Endothelial cell of umbilical vein (primary cell): ENCODE data around the gene VPS26C. TPM values are rescaled to one million over a fixed set of nuclear protein-coding genes. Genes with fewer than 3 reads are reported as not detected.

Experiments
- BruUV-seq: library from RNA; stranded (reverse); fragments of 400-500 nt; replicated peaks from 2 replicates; lab custom pipeline; 2021; lab: Mats Ljungman, UMichigan
- CTCF ChIA-PET: fragments of 300-600, 350-600 bp; sonication (Branson Sonifier 250); formaldehyde crosslinking; loops from one replicate; lab custom pipeline; 2021; ENCODE audit warnings: antibody characterized with exemption, inconsistent platforms; lab: Charles Lee
- POLR2A ChIA-PET: fragments of 300-600, 350-600 bp; sonication (Branson Sonifier 250); formaldehyde crosslinking; loops from one replicate; lab custom pipeline; 2021; ENCODE audit warnings: antibody characterized with exemption, inconsistent platforms; lab: Charles Lee
- DNase-seq: peaks from one replicate; pipeline ENCODE4 v3.0.0-alpha.2; 2011; ENCODE audit warnings: low read depth, low spot score
- FAIRE-seq: peaks from 2 replicates; lab custom pipeline; 2011; peaks lifted over from hg19 to GRCh38; lab: Jason Lieb, UNC
- H2AFZ ChIP-seq: 2 replicates; pipeline ENCODE4 v1.6.0; 2012; ENCODE audit warnings: low read depth, low read length, control low read depth, inconsistent platforms
- H3K27ac ChIP-seq: 2 replicates; pipeline ENCODE4 v1.5.1; 2011; ENCODE audit warnings: low read depth, mild to moderate bottlenecking, control low read depth, low read length, moderate library complexity; ENCODE audit not compliant: insufficient read depth
- H3K27me3 ChIP-seq, 2 experiments: 2 replicates each; pipeline versions ENCODE4 v1.6.0 to v1.6.1; 2011; ENCODE audit warnings: low read length in 2 of 2, mixed read lengths in 1 of 2; ENCODE audit not compliant: control insufficient read depth in 2 of 2, insufficient read depth in 2 of 2
- H3K36me3 ChIP-seq, 2 experiments: 2 replicates in 1 of 2; 3 replicates in 1 of 2; pipeline ENCODE4 v1.5.1; 2011; ENCODE audit warnings: low read length in 2 of 2, mild to moderate bottlenecking in 1 of 2, moderate library complexity in 1 of 2; ENCODE audit not compliant: control insufficient read depth in 2 of 2, insufficient read depth in 2 of 2; ENCODE audit errors: extremely low read depth in 1 of 2
- H3K4me1 ChIP-seq: 3 replicates; pipeline ENCODE4 v1.5.1; 2011; ENCODE audit warnings: mild to moderate bottlenecking, low read length; ENCODE audit not compliant: control insufficient read depth, insufficient read depth; ENCODE audit errors: extremely low read depth
- H3K4me2 ChIP-seq: 2 replicates; pipeline ENCODE4 v1.6.1; 2011; ENCODE audit warnings: low read length, control low read depth, mixed read lengths; ENCODE audit not compliant: insufficient read depth
- H3K4me3 ChIP-seq, 3 experiments: fragments of 200-600 bp in 1 of 3; sonication (generic), shearing (Covaris generic) in 1 of 3; replicated peaks in 1 of 3; 2 replicates each; pipeline ENCODE4 v1.5.1; 2011 to 2016; ENCODE audit warnings: control low read depth in 3 of 3, low read length in 3 of 3, mild to moderate bottlenecking in 2 of 3, inconsistent platforms in 1 of 3, low read depth in 1 of 3, moderate library complexity in 1 of 3; ENCODE audit not compliant: insufficient read depth in 1 of 3
- H3K79me2 ChIP-seq: 2 replicates; pipeline ENCODE4 v1.6.0; 2012; ENCODE audit warnings: low read length, inconsistent platforms; ENCODE audit not compliant: control insufficient read depth, insufficient read depth
- H3K9ac ChIP-seq: replicated peaks from 2 replicates; pipeline ENCODE3; 2011; ENCODE audit warnings: low read length, control low read depth; ENCODE audit not compliant: insufficient read depth; ENCODE audit errors: extremely low read depth
- H3K9me1 ChIP-seq: replicated peaks from 3 replicates; pipeline ENCODE4 v1.6.0; 2011; ENCODE audit warnings: mild to moderate bottlenecking, low read length; ENCODE audit not compliant: control insufficient read depth, insufficient read depth; ENCODE audit errors: extremely low read depth
- H3K9me3 ChIP-seq: replicated peaks from 2 replicates; pipeline ENCODE4 v1.5.1; 2012; ENCODE audit warnings: low read length, inconsistent platforms; ENCODE audit not compliant: control insufficient read depth, insufficient read depth
- H4K20me1 ChIP-seq: replicated peaks from 2 replicates; pipeline ENCODE3; 2011; ENCODE audit warnings: mild to moderate bottlenecking, low read length; ENCODE audit not compliant: control insufficient read depth, insufficient read depth; ENCODE audit errors: extremely low read depth
- CTCF ChIP-seq, 2 donors: IDR thresholded peaks; 1 replicate in 1 of 2; 2 replicates in 1 of 2; pipeline ENCODE4 v1.5.1; 2011; ENCODE audit warnings: low read length in 2 of 2, mild to moderate bottlenecking in 2 of 2, moderate library complexity in 2 of 2, control low read depth in 1 of 2, inconsistent platforms in 1 of 2, low read depth in 1 of 2; ENCODE audit not compliant: insufficient read depth in 1 of 2; ENCODE audit errors: extremely low read depth in 1 of 2
- EZH2 ChIP-seq: IDR thresholded peaks from 2 replicates; pipeline ENCODE4 v1.6.1; 2012; ENCODE audit warnings: borderline replicate concordance, low read depth, mild to moderate bottlenecking, moderate library complexity, low read length, inconsistent platforms; ENCODE audit not compliant: severe bottlenecking
- FOS ChIP-seq: IDR thresholded peaks from 2 replicates; pipeline ENCODE4 v1.6.1; 2011; ENCODE audit warnings: mild to moderate bottlenecking, low read length, moderate library complexity, borderline replicate concordance; ENCODE audit not compliant: insufficient read depth
- GATA2 ChIP-seq: IDR thresholded peaks from 2 replicates; pipeline ENCODE4 v1.7.0; 2011; ENCODE audit warnings: low read depth, mild to moderate bottlenecking, moderate library complexity, mixed read lengths, low read length; ENCODE audit not compliant: insufficient read length, insufficient read depth
- JUN ChIP-seq: IDR thresholded peaks from 2 replicates; pipeline ENCODE4 v1.6.1; 2011; ENCODE audit warnings: borderline replicate concordance, low read depth; ENCODE audit not compliant: insufficient read length, insufficient read depth
- MAX ChIP-seq: IDR thresholded peaks from 2 replicates; pipeline ENCODE4 v1.6.1; 2011; ENCODE audit not compliant: insufficient read depth, insufficient read length
- MYC ChIP-seq: IDR thresholded peaks from one replicate; pipeline ENCODE4 v1.6.1; 2011; ENCODE audit warnings: mild to moderate bottlenecking, low read depth, low read length
- POLR2A ChIP-seq: IDR thresholded peaks from 2 replicates; pipeline ENCODE4 v1.6.1; 2012; ENCODE audit warnings: low read depth, mild to moderate bottlenecking, control low read depth, low read length
- POLR2AphosphoS5 ChIP-seq: IDR thresholded peaks from 2 replicates; pipeline ENCODE4 v1.6.1; 2012; ENCODE audit warnings: low read depth, mild to moderate bottlenecking, control low read depth, low read length, moderate library complexity; ENCODE audit not compliant: insufficient read depth
- dilution Hi-C: fragments of 300-500 bp; cut with MboI; formaldehyde crosslinking; loops from one replicate; pipeline ENCODE4 v1.15.0; 2019; ENCODE audit warnings: low sequenced_read_pairs; ENCODE audit not compliant: extremely low pct_ligation_motif_present
- intact Hi-C: fragments of 100-400 bp; cut with micrococcal nuclease; formaldehyde crosslinking; loops from one replicate; pipeline ENCODE4 v1.10.0; 2022
- polyA plus RNA-seq, 4 experiments: library from polyadenylated mRNA; depleted of rRNA in 3 of 4; stranded (reverse) in 3 of 4; unstranded in 1 of 4; fragments of >200 nt; gene quantifications; 2 replicates each; pipeline versions ENCODE4 v1.2.1 to v1.2.3, GENCODE V29; 2011 to 2012; ENCODE audit warnings: missing spikeins in 1 of 4
- total RNA-seq: library from RNA; stranded (reverse); gene quantifications from 2 replicates; pipeline ENCODE4 v1.2.3, GENCODE V29; 2021

VPS26C gene
- total and polyA plus RNA-seq, 2 donors (not counting 3 experiments of a cell fraction or from before 2014, with no cell fraction given): 35.2 to 53.7 TPM

- Histone ChIP-seq H4K20me1 (peaks cover 2% of the 10 kb centered on the region), H3K4me1 (peaks cover 12% of the 10 kb centered on the region), H3K27ac (no peak overlapping the region), H3K36me3 (peaks cover 0 to 2% of the 10 kb centered on the region in 2 experiments), H3K79me2 (peaks cover 57% of the 10 kb centered on the region), H2AFZ (no peak overlapping the region), H3K4me2 (peak overlapping the region; percentile 13), H3K4me3 (no peak overlapping the region), H3K27me3 (no peaks in the 10 kb centered on the region), H3K9ac (no peak overlapping the region), H3K9me1 (no peaks in the 10 kb centered on the region), H3K9me3 (no peaks in the 10 kb centered on the region)
- CTCF ChIA-PET: interaction anchor here (0.8 to 1.6 kb wide), 2 partner anchors 9 to 124 kb away, joined by 3 read pairs; no protein-coding TSS in a partner anchor
- FAIRE-seq (no peak), DNase-seq (no peak)
- POLR2A ChIA-PET: no interaction called here
- dilution Hi-C loops: no loop called here
- BruUV-seq: no TSS peak
- TF ChIP-seq EZH2: no peak
- TF ChIP-seq JUN: no peak
- TF ChIP-seq POLR2AphosphoS5: no peak
- TF ChIP-seq CTCF (IDR thresholded peaks at IDR 0.05; ENCODE audit: extremely low read depth in 1 of 2, insufficient read depth in 1 of 2, low read depth in 1 of 2, low read length in 2 of 2): no peak
- no peak for TF ChIP-seq MYC
- TF ChIP-seq FOS: no peak
- no peak for TF ChIP-seq GATA2
- TF ChIP-seq POLR2A: no peak
- TF ChIP-seq MAX: no peak
- intact Hi-C loops: loop anchor here (5.0 kb wide), 2 partner anchors 172 to 392 kb away; no protein-coding TSS in a partner anchor
These were observed 2.3 kb downstream of the VPS26C start for GRCh38 chr21:37264808-37265207.
